MCF 10A (cell line): ENCODE data around the gene AIM2. TPM values are rescaled to one million over a fixed set of nuclear protein-coding genes. Genes with fewer than 3 reads are reported as not detected.
A peak's percentile ranks its signal among the peaks of the same experiment; 100 is the strongest.

Source experiments
- BruUV-seq: library from RNA; stranded (reverse); fragments of 400-500 nt; replicated peaks from 2 replicates; lab custom pipeline; 2021; lab: Mats Ljungman, UMichigan
- CTCF ChIA-PET: fragments of 300-600 bp; sonication (Branson Sonifier 250); formaldehyde crosslinking; extraction: SDS; loops from one replicate; lab custom pipeline; 2021; ENCODE audit warnings: antibody characterized with exemption, inconsistent platforms; lab: Yijun Ruan, JAX
- POLR2A ChIA-PET: fragments of 300-600, 350-650 bp; sonication (Branson Sonifier 250); formaldehyde crosslinking; extraction: SDS; loops from one replicate; lab custom pipeline; 2020; ENCODE audit warnings: antibody characterized with exemption, inconsistent platforms; lab: Yijun Ruan, JAX
- DNase-seq: peaks from one replicate; pipeline ENCODE4 v3.0.0-alpha.2; 2018; ENCODE audit not compliant: unreplicated experiment
- H3K27ac Mint-ChIP-seq: one replicate; pipeline ENCODE4 v1.8.0; 2022; ENCODE audit warnings: mild to moderate bottlenecking, low read depth, mixed read lengths; ENCODE audit not compliant: unreplicated experiment
- H3K27me3 Mint-ChIP-seq: one replicate; pipeline ENCODE4 v1.8.0; 2022; ENCODE audit warnings: mixed read lengths; ENCODE audit not compliant: insufficient read depth, unreplicated experiment
- H3K36me3 Mint-ChIP-seq: one replicate; pipeline ENCODE4 v1.8.0; 2022; ENCODE audit warnings: mild to moderate bottlenecking, moderate library complexity, mixed read lengths; ENCODE audit not compliant: insufficient read depth, unreplicated experiment
- H3K4me1 Mint-ChIP-seq: one replicate; pipeline ENCODE4 v1.8.0; 2022; ENCODE audit warnings: mixed read lengths; ENCODE audit not compliant: insufficient read depth, unreplicated experiment
- H3K4me3 Mint-ChIP-seq: one replicate; pipeline ENCODE4 v1.8.0; 2022; ENCODE audit warnings: mild to moderate bottlenecking, moderate library complexity, mixed read lengths; ENCODE audit not compliant: unreplicated experiment
- H3K9me3 Mint-ChIP-seq: one replicate; pipeline ENCODE4 v1.8.0; 2022; ENCODE audit warnings: mixed read lengths; ENCODE audit not compliant: unreplicated experiment
- CTCF ChIP-seq: fragments of 200-600 bp; IDR thresholded peaks from one replicate; pipeline ENCODE4 v1.8.0; 2022; ENCODE audit warnings: antibody characterized with exemption, mild to moderate bottlenecking; ENCODE audit not compliant: unreplicated experiment
- intact Hi-C: fragments of 100-400 bp; cut with micrococcal nuclease; formaldehyde crosslinking; loops from 2 replicates; pipeline ENCODE4 v1.14.1; 2022
- total RNA-seq: library from RNA; stranded (reverse); gene quantifications from 2 replicates; pipeline ENCODE4 v1.2.3, GENCODE V29; 2022

AIM2 gene
- total RNA-seq, 1 experiment from 2014 or later: not detected

GRCh38 chr1:159014003-159014571, 62.5 kb downstream of the AIM2 start:
- ChIA-PET CTCF (interaction anchor here (0.9 to 1.0 kb wide), 2 partner anchors 54 to 74 kb away, joined by 3 read pairs; no protein-coding TSS in a partner anchor), POLR2A (interaction anchor here (1.2 to 3.1 kb wide), 2 partner anchors 13 to 22 kb away, joined by 3 to 16 read pairs; no protein-coding TSS in a partner anchor)
- H3K36me3 Mint-ChIP-seq: peaks cover 76% of the 10 kb centered on the region
- peaks cover 66% of the 10 kb centered on the region for H3K4me1 Mint-ChIP-seq
- DNase-seq: no peak
- intact Hi-C loops: no loop called here
- peak overlapping the region; percentile 88 for H3K4me3 Mint-ChIP-seq
- TF ChIP-seq CTCF: no peak
- H3K9me3 Mint-ChIP-seq: peaks cover 10% of the 10 kb centered on the region
- peak overlapping the region; percentile 95 for H3K27ac Mint-ChIP-seq
- BruUV-seq: no TSS peak
- no peaks in the 10 kb centered on the region for H3K27me3 Mint-ChIP-seq

- no peak for TF ChIP-seq CTCF
- peaks cover 10% of the 10 kb centered on the region for H3K9me3 Mint-ChIP-seq
- peak overlapping the region; percentile 88 for H3K4me3 Mint-ChIP-seq
- ChIA-PET POLR2A (interaction anchor here (0.6 to 3.1 kb wide), 7 partner anchors 10 to 769 kb away, joined by 3 to 16 read pairs (median 5); a partner anchor contains a TSS), CTCF (interaction anchor here (0.7 kb wide), 2 partner anchors 45 to 1005 kb away, joined by 3 to 4 read pairs; no protein-coding TSS in a partner anchor)
- intact Hi-C loops: no loop called here
- peaks cover 60% of the 10 kb centered on the region for H3K36me3 Mint-ChIP-seq
- H3K27me3 Mint-ChIP-seq: no peaks in the 10 kb centered on the region
- peak overlapping the region; percentile 69 for H3K27ac Mint-ChIP-seq
- peak; percentile 77 for DNase-seq
- no TSS peak for BruUV-seq
- H3K4me1 Mint-ChIP-seq: peaks cover 67% of the 10 kb centered on the region
These were observed 64.1 kb downstream of the AIM2 start for GRCh38 chr1:159012495-159012894.

Other genes starting within 250 kb of the AIM2 start
- gene MNDA, start 245.4 kb downstream of the AIM2 start, total RNA-seq: not detected in 2 replicates
- 0.44 TPM in 1 of 2 replicates, not detected in the other for gene PYHIN1, start 145.2 kb downstream of the AIM2 start, total RNA-seq
- gene IFI16, start 66.9 kb downstream of the AIM2 start, total RNA-seq: 139 and 163 TPM in 2 replicates
- gene CADM3, start 94.8 kb upstream of the AIM2 start, total RNA-seq: 207 and 222 TPM in 2 replicates
- 45.6 and 47.6 TPM in 2 replicates for gene ACKR1, start 128.1 kb upstream of the AIM2 start, total RNA-seq
- gene FCER1A, start 225.6 kb upstream of the AIM2 start, total RNA-seq: not detected in 2 replicates